ENCODE results near the gene CNOT1.
"Not testable (repeated sequence)": the region's sequence is repeated elsewhere in the genome, so short reads cannot be mapped to it uniquely, and the experiment has no call there.

Gene CNOT1
- total RNA-seq: 207 to 471 (median 303) reads per million in 17 experiments

DNA sequence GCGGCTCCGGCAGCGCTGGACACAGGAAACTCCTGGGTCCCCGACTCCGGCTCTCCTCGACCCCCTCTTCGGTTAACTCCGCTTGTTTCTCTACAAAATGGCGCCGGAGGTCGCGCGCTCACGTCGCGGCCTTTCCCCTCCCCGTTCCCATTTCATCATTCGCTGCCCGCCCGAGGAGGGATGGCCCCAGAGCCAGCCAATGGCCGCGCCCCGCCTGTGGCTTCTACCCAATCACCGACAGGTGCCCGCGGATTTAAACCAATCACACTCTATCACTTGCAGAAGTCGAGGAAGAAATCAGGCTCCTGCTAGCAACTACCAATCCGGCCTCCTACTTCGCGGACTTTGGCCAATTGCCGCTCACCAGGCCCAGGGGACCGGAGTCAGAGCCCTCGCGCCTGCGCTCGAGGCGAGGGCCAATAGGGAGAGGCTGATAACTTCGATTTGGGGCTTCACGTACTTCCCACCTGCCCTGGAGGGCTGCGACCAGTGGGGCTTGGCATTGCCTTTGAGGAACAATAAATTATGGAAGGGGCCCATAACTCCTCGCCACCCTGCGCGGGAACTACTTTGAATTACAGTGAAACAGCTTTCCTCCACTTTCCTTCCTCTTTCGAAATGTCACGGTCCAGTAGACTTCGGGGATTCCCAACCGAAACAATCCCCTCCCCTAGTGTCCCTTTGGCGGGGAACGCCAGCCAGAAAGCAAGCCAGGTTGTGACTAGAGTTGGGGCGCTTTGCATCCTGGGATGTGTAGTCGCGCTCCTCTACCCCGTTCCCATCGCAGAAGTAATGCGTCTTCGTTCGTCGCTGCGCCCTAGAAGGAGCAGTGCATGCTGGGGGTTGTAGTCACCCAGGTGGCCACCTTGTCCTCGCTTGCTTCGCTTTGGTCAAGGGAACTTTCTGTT, at the start of gene CNOT1:
TSS of gene CNOT1 (minus strand) at position 94 of the 908 bp plus-strand sequence. CDS start 30,489 bp downstream, outside the sequence.
- DNase-seq: peak; percentile 97 to 99 (median 98)

DNA sequence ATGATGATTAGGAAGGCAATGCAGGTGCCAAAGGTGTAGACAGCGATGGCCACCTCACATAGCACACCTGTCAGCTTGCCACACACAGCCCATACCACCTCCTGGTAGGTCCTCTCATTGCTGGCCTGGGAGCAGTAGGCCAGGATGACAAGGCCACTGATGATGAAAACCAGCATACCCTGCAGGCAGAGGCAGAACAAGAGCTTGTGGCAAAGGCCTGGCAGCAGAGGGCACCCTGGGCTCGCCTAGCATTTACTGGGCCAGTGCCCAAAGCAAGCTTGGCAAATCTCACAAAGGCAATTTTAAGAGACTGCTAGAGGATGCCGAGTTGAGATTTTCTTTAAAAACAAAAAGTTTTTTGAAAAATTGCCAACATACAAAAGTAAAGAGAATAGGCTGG, 49.1 kb upstream of the CNOT1 start:
- DNase-seq: peak in 3 of 4 experiments; percentile 23 to 42 (median 24)

DNA sequence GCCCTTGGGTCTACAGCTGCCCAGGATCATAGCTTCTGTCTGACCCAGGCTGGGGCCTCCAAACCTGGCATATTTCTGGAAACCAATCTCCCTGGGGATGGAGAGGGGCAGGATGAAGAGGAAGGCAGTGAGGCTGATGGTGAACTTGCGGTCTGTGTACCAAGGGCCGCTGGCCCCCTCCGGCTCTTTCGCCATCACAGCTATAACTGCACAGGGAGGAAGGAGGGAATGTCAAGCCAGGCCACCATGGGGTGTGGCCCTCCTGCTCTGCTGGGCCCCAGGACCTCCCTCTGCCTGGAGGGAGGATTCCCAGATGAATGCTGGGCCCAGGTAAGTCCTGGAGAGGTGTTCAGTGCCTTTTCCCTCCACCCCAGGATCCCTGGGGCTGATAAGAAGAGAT, 48.6 kb upstream of the CNOT1 start:
- DNase-seq: no peak

DNA sequence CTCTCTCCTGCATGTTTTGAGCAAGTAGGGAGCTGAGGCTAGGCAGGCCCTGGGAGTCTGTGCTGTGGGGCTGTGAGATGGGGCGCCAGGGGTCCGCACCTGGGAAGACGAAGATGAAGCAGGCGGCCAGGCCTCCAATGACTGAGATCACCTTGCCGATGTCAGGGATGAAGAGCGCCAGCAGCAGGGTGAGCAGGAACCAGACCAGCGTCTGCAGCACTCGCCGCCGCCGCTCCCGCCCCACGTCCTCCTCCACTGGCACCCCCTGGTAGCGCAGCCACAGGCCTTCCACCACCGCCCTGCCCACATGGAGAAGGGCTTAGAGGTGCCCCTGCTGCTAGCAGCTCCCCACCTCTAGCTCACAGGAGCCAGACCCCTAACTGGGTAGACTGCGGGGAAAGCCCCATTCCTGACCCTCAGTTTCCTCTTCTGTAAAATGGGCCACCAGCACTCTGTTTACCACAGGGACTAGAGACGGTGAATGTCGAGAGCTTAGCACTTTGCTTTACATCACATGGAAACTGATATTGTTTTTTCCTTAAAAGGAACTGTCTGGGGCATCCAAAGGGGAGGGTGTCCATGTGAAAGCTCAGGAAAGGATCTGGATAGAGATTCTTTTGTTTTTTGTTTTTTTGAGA, 41.4 kb upstream of the CNOT1 start:
- no peak for DNase-seq

DNA sequence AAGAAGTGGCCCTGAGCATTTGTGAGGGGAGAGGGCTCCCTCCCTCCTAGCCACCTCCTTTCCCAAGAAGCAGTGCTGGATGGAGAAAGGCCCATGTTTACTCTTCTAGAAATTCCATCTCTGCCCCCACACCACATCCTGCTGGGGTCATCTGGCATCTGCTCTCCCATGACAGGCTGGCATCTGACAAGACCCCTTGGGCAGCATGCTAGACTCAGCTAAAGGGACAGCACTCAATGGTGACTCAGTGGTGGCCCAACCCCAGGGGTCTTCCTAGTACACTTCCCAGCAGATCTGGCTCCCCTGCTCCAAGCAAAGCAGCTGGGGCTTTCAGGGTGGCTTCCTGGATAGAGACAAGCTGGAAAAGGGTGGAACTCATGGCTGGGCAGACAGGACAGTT, 40.6 kb upstream of the CNOT1 start:
- DNase-seq: no peak

DNA sequence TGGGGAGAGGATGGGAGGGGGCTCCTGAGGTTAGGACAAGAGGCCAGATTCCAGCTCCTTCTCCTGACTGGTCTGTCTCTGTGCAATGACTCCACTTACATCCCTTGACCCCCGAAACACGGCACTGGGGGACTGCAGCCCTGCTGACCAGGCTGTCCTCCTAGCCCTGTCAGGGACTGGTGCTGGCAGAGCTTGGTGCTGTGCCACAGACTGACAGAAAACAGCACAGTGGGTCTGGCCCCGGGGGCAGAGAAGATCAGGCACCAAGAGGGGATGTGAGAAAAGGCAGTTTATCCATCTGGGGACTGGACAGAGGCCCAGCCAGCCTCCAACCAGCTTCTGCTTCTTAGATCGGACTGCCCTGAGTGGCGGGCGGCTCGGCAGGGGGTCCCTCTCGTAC, 35.6 kb upstream of the CNOT1 start:
- DNase-seq: no peak

DNA sequence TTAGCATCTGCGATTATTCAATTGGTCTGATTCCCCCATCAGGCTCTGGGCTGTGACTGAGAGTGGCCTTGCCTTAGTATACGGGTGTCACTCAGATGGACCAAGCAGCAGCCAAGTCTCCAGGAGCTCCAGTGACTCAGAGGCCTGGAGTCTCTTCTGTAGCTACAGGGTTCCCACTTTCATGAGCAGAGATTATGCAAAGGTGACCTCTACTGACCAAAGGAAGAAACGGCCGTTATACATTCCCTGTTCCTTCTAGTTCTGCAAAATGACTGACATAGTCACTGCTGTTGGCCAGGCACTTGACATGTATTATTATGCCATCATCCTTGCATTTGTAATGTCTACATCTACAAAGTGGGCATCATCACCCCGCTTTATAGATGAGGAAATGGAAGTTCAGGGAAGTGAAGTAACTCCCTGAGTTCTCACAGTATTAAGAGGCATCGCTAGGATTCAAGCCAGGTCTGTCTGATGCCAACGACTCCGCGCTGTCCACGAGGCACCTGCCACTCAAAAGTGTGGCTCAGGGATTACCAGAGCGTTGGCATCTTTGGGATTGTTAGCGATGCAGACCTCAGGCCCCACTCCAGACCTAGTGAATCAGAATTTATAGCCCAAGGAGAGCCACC, 31.7 kb upstream of the CNOT1 start:
- DNase-seq: peak; percentile 81 to 94 (median 88)

DNA sequence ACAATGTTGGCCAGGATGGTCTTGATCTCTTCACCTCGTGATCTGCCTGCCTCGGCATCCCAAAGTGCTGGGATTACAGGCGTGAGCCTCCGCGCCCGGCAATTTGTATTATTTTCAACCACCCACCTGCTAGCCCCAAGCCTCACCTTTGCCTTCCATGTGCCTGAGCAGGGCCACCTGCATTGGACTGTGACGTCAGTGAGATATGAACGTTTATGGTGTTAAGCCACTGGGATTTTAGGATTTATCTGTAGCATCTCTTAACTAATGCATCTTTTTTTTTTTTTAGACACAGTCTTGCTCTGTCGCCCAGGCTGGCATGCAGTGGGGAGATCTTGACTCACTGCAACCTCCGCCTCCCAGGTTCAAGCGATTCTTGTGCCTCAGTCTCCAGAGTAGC, 30.3 kb upstream of the CNOT1 start:
- not testable (repeated sequence) for DNase-seq

DNA sequence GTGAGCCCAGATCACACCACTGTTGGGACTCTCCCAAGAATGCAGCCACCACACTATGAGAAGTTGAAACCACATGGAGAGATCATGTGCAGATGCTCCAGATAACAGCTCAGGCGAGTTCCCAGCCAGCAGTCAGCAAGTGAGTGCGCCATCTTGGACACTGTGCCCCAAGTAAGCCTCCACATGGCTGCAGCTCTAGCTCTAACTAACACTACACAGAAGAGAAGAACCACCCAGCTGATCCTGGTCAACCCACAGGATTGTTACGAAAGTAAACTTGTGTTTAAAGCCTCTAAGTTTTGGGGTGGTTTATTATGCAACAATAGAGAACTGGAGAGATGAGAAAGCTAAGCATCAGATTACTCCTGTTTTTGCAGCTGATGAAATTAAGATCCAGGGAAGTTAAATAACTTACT, 29.2 kb upstream of the CNOT1 start:
- peak in 3 of 4 experiments; percentile 46 to 51 (median 47) for DNase-seq

DNA sequence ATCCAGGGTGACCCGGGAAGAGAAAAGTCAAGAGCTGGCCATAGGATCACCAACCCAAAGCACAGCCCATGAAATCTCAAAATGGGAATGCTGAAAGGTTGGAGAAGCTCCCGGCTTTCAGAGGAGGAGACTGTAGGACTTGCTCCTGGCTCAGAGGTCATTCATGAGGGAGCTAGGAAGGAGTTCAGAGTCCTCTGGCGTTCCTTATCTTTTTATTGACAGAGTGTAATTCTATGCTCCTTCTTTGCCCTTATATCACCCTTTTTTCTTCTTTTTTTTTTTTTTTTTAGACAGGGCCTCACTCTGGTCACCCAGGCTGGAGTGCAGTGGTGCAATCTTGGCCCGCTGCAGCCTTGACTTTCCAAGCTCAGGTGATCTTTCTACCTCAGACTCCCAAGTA, 27.3 kb upstream of the CNOT1 start:
- DNase-seq: no peak

DNA sequence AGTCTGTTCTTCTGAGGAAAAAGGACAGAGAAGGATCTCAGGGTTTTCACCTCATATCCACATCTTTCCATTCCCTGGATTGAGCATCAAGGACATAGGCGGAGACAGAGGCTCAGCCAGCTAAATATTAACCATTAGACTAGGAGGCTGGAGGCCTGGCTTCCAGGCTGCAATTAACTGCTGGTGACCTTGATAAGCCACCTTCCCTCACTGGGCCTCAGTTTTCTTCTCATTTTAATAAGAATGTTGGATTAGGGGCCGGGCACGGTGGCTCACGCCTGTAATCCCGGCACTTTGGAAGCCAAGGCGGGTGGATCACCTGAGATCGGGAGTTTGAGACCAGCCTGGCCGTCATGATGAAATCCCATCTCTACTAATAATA, 25.6 kb upstream of the CNOT1 start:
- no peak for DNase-seq

DNA sequence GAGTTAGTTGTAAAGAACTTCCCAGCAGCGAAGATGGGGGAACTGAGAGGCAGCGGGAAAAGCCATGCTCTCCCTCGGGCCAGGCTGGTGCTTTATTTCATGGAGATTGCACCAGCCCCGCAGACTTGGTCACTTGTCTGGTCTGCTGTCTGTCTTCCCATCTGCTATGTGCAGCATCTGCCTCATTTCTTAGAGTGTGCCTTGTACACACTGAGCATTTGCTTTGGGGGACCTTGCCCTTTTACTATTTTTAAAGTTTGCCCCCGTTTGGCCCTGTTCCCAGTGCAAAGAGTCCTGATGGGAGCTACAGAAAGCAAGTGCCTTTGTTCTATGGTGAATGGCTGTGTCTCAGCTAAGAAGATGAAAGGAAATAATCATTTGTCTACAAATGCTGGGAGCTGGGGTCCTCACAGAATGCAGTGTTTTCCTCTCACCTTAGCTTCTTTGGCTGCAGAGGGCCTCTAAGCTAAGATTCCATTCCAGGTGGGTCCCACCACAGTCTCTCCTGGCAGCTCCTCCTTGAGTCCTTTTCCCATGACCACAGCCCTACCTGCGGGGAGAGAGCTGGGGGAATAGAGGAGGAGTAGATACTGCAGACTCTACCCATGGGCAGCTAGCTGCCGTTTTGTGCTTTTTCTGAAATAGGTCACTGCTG, 25.1 kb upstream of the CNOT1 start:
- DNase-seq: no peak

DNA sequence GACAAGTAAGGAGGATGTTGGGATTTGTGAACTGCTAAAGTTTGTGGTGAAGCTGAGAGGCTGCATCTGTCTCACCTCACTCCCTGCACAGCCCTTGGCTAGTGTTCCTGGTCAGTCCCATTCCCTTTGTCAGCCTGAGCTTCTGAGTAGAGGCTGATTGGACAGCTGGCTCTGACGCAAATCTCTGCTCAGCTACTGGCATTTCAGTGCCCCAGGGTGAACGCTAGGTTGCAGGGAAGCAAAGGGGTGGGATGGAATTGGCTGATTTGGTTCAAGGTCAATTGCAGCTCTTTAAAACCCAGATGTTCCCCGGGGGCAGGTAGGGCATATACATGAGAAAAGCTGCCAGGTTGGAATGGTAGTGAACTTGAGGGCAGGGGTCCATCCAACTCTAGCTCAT, 23.1 kb upstream of the CNOT1 start:
- DNase-seq: no peak

DNA sequence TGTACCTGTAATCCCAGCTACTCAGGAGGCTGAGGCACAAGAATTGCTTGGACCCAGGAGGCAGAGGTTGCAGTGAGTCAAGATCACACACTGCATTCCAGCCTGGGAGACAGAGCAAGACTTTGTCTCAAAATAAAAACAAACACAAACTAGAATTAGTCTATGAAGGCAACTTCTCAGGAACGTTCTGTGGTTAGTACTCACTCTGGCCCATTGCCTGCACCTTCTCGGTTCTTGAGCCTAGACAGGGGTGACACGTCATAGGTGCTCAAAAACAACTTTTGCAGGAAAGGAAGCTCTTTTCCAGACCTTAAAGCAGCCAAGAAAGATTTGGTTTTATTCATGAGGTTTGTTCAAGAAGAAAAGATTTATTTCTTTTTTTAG, 22.3 kb upstream of the CNOT1 start:
- no peak for DNase-seq

DNA sequence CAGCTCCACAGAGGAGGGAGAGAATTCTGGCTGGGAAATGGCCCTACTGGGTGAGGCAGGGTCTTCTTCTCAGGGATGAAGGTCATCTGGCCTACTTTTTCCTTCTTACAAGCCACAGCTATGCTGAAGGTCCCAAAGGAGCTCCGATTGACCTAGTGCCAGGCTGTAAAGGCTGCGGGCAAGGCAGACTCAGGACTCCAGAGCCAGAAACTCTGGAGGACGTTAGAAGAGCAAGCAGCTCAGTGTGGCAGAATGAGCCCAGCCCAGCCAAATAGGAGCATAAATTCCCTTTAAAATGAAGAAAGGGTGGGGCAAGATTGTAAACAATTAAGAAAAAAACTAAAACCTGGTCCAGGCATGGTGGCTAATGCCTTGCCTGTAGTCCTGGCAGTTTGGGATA, 20.1 kb upstream of the CNOT1 start:
- DNase-seq: no peak

DNA sequence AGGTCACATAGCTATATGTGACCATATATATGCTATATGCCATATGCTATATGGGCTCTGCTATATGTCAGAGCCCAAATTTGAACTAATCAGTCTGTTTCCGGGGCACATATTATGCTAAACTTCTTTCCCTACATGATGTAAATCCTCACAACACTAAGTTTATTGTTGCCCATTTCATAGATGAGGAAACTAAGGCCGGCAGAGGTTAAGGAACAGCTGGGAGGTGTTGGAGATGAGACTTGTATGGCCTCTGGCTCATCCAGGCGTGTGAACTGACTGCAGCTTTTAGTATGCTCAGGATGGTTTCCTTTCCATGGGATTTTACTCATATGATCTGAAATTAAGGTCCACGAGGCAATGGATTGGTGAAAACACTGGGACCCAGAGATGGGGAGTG, 17.5 kb upstream of the CNOT1 start:
- no peak for DNase-seq

DNA sequence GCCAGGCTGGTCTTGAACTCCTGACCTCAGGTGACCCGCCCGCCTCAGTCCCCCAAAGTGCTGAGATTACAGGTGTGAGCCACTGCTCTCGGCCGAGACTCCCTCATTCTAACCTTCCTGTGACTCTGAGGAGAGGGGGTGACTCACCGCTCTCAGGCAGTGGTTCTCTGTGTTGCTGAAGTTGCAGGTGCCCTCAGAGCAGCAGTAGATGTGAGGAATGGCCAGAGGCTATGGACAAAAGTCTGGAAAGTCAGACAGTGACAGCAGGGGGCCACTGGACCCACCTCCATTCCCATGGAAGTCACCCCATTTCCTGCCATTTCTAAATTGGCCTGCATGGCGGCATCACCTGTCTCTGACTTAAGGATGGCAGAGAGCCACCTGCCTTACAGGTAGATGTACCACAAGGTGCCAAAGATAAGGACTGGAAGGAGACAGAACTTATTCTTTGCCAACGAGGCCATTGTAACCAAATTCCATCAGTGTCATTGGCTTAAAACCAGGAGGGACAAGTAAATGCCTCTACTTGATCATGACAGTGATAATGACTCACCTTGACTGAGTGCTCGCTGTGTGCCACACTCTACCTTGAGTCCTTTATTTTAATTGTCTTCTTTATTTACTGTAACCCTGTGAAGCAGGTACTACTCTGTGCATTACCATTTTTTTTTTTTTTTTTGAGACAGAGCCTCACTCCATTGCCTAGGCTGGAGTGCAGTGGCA, 15.3 kb upstream of the CNOT1 start:
- DNase-seq: no peak

DNA sequence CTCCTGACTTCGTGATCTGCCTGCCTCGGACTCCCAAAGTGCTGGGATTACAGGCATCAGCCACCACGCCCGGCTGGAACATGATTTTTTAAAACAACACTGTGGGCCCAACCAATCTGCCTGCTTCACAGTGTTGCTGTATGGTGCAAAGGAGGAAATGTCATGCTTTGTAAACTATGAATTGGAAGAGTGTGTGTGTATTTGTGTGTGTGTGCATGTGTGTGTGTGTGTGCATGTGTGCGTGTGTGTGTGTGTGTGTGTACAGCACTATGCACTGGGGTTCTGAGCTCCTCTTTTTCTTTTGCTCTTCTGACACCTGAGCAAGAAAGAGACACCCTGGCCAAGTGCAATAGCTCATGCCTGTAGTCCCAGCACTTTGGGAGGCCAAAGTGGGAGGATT, 14.5 kb upstream of the CNOT1 start:
- DNase-seq: no peak

DNA sequence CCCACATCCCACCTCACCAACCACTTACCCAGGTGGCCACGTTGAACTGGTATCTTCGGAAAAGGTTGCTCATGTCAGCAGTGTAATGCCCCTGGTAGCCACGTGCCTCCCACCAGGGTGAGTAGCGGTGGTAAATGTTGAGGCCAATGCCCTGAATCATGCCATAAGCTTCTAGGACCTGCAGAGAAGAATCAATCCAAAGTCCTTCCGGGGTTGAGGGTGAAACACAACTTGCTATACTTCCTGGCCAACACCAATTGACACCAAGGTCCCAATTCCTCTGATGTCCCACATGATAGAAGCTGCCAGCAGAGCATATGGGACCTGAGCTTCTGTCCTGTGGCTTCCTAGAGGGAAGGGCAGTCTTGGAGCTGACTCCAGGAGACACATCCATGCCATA, 11.3 kb upstream of the CNOT1 start:
- no peak for DNase-seq

DNA sequence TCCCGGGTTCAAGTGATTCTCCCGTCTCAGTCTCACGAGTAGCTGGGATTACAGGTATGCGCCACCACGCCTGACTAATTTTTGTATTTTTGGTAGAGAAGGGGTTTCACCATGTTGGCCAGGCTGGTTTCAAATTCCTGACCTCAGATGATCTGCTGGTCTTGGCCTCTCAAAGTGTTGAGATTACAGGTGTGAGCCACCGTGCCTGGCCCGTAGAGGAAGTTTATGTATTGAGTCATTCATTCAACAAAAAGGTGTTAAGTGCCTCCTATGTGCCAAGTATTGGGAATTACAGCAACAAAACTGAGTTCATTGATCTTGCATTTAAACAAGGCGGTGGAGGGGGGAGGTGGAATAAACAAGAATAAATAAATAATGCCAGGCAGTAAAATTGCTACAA, 10.2 kb upstream of the CNOT1 start:
- DNase-seq: no peak

DNA sequence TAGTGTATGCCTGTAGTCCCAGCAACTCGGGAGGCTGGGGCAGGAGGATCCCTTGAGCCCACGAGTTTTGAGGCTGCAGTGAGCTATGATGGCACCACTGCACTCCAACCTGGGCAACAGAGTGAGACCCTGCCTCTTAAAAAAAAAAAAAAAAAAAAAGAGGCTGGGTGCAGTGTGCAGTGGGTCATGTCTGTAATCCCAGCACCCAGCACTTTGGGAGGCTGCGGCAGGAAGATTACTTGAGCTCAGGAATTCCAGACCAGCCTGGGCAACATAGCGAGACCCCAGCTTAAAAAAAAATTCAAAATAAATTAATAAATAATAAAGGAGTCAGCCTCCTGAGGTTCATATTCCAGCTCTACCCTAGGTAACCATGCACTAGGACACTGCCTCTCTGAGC, 9.6 kb upstream of the CNOT1 start:
- DNase-seq: no peak

Measured in suppressor macrophage (primary cell).